Colonic mucosa (tissue), 4 donors: ENCODE data around the gene EMC9. TPM values are rescaled to one million over a fixed set of nuclear protein-coding genes. Genes with fewer than 3 reads are reported as not detected.

ENCODE experiments used
- DNase-seq: peaks from one replicate; pipeline ENCODE4 v3.0.0-alpha.2; 2020
- H3K27ac ChIP-seq: fragments of 200-600 bp; one replicate; pipeline ENCODE4 v1.8.0; 2021
- H3K27me3 ChIP-seq: fragments of 200-600 bp; one replicate; pipeline ENCODE4 v1.8.0; 2021
- H3K36me3 ChIP-seq: fragments of 200-600 bp; one replicate; pipeline ENCODE4 v1.8.0; 2021
- H3K4me1 ChIP-seq: fragments of 200-600 bp; one replicate; pipeline ENCODE4 v1.8.0; 2021; ENCODE audit warnings: mild to moderate bottlenecking
- H3K4me3 ChIP-seq: fragments of 200-600 bp; one replicate; pipeline ENCODE4 v1.8.0; 2021
- H3K9ac ChIP-seq, 2 donors: one replicate each; pipeline ENCODE4 v1.7.0; 2013; ENCODE audit warnings: control low read depth in 2 of 2, low read depth in 2 of 2, low read length in 2 of 2
- H3K9me3 ChIP-seq: fragments of 200-600 bp; one replicate; pipeline ENCODE4 v1.8.0; 2021
- intact Hi-C: fragments of 100-400 bp; cut with DNase I; formaldehyde crosslinking; loops from one replicate; pipeline ENCODE4 v1.14.1; 2022
- total RNA-seq, 2 donors: library from RNA; stranded (reverse); fragmentation: NEBNext Ultra II Directional in 1 of 2; extraction: Animal tissue kit (Norgen Biotek cat#: 25700) in 1 of 2; gene quantifications; one replicate each; pipeline ENCODE4 v1.2.1, GENCODE V29; 2021
- TF ChIP-seq, protein P1 (sequence below): fragments of 200-600 bp; IDR thresholded peaks from one replicate; pipeline ENCODE4 v1.8.0; 2022; ENCODE audit warnings: antibody characterized with exemption, mild to moderate bottlenecking
- donor health status: healthy.
- donor health status: DM: no; HTN: no; CAD: no.
- donor health status: DM: no; HTN: no; CAD: no.

EMC9 gene
- total RNA-seq, 2 donors from 2014 or later = 21.1 to 49.6 TPM

DNA sequence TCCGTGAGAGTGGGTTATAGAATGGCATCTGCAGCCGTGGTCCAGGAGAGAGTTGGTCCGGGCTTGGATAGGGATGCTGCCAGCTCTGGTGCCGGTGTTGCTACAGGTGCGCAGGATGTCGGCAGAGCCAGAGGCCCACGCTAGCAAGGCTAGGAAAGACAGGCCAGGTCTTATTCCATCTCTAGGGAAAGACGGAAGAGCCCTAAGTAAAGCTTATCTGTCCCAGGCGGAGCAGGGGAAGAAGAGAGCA lies 5.9 kb downstream of the EMC9 start:
- intact Hi-C loops = no loop called here
- DNase-seq = no peak
- Histone ChIP-seq H3K9me3 (no peaks in the 10 kb centered on the region), H3K4me3 (peak overlapping the region; percentile 90), H3K27ac (peak overlapping the region; percentile 91), H3K4me1 (peaks cover 19% of the 10 kb centered on the region), H3K36me3 (peaks cover 13% of the 10 kb centered on the region), H3K27me3 (no peaks in the 10 kb centered on the region), H3K9ac (peak overlapping the region; percentile 67 to 76)
- TF ChIP-seq, protein P1, sequence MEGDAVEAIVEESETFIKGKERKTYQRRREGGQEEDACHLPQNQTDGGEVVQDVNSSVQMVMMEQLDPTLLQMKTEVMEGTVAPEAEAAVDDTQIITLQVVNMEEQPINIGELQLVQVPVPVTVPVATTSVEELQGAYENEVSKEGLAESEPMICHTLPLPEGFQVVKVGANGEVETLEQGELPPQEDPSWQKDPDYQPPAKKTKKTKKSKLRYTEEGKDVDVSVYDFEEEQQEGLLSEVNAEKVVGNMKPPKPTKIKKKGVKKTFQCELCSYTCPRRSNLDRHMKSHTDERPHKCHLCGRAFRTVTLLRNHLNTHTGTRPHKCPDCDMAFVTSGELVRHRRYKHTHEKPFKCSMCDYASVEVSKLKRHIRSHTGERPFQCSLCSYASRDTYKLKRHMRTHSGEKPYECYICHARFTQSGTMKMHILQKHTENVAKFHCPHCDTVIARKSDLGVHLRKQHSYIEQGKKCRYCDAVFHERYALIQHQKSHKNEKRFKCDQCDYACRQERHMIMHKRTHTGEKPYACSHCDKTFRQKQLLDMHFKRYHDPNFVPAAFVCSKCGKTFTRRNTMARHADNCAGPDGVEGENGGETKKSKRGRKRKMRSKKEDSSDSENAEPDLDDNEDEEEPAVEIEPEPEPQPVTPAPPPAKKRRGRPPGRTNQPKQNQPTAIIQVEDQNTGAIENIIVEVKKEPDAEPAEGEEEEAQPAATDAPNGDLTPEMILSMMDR = no peak

DNA sequence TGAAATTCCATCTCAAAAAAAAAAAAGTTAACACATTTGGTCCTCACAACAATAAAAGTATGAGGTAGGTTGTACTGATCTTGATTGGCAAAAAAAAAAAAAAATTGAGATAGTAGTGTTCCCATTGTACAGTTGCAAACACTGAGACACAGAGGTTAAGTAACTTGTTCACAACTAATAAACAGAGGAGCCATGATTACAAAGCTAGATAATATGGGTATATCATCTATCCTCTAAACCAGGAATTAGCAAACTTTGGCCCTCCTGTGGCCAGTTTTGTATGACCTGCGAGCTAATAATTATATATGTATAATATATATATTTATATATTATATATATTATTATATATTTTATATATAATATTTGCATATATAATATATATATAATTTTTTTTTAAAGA lies 7.7 kb downstream of the EMC9 start:
- Histone ChIP-seq H3K27ac (no peak overlapping the region), H3K36me3 (peaks cover 7% of the 10 kb centered on the region), H3K9me3 (no peaks in the 10 kb centered on the region), H3K9ac (no peak overlapping the region), H3K4me3 (no peak overlapping the region), H3K4me1 (peaks cover 12% of the 10 kb centered on the region), H3K27me3 (no peaks in the 10 kb centered on the region)
- intact Hi-C loops = no loop called here
- no peak for DNase-seq
- TF ChIP-seq, protein P1 = no peak

DNA sequence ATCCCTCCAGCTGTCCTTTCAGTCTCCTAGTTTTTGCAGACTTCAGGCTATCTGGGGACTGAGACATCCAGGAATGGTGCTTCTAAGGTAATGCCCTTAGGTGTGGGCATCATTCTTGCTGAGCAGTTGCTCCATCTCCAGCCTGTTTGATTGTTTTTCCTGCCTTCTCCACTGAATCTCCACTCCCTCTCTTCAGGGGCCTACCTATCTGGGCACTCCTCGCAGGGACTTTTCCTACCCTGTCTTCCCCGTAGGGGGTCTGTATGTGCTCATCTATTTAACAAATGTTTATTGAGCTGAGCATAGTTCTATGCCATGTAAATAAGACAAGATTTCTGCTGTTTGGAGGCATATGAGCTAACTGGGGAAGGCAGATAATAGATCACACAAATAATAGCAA lies 8.4 kb downstream of the EMC9 start:
- no peak overlapping the region for H3K4me3 ChIP-seq
- intact Hi-C loops = no loop called here
- peaks cover 3% of the 10 kb centered on the region for H3K36me3 ChIP-seq
- no peak for DNase-seq
- no peak overlapping the region for H3K27ac ChIP-seq
- H3K4me1 ChIP-seq = peaks cover 10% of the 10 kb centered on the region
- H3K27me3 ChIP-seq = no peaks in the 10 kb centered on the region
- H3K9ac ChIP-seq = no peak overlapping the region
- no peaks in the 10 kb centered on the region for H3K9me3 ChIP-seq
- TF ChIP-seq, protein P1 = no peak

DNA sequence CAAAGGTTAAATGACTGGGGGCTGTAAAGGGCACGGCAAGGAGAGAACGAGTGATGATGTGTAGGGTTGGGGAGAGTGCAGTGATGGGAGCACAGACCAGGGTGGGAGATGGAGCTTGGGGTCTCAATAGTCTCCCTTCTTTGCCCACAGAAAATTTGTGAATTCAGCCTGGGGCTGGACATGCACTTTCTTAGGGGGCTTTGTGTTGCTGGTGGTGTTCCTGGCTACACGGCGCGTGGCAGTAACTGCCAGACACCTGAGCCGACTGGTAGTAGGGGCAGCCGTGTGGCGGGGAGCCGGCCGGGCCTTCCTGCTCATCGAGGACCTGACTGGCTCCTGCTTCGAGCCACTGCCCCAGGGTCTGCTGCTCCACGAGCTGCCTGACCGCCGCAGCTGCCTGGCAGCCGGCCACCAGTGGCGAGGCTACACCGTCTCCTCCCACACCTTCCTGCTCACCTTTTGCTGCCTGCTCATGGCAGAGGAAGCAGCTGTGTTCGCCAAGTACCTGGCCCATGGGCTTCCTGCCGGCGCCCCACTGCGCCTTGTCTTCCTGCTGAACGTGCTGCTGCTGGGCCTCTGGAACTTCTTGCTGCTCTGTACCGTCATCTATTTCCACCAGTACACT lies 9.2 kb downstream of the EMC9 start:
- Histone ChIP-seq H3K4me1 (peaks cover 4% of the 10 kb centered on the region), H3K9me3 (no peaks in the 10 kb centered on the region), H3K36me3 (no peaks in the 10 kb centered on the region), H3K27ac (no peak overlapping the region), H3K9ac (no peak overlapping the region), H3K27me3 (no peaks in the 10 kb centered on the region), H3K4me3 (no peak overlapping the region)
- intact Hi-C loops = no loop called here
- no peak for DNase-seq
- TF ChIP-seq, protein P1 = no peak

DNA sequence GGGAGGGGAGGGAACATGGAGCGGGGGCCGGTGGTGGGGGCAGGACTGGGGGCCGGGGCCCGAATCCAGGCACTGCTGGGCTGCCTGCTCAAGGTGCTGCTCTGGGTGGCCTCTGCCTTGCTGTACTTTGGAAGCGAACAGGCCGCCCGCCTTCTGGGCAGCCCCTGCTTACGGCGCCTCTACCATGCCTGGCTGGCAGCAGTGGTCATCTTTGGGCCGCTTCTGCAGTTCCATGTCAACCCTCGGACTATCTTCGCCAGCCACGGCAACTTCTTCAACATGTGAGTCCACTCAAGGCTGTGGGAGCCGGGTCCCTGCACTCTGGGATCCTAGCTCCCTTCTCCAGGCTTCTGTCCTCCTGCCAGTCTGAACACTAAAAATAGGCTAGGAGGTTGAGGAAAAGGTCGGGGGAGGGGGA lies 9.8 kb downstream of the EMC9 start:
- H3K4me3 ChIP-seq = no peak overlapping the region
- no peak overlapping the region for H3K9ac ChIP-seq
- H3K9me3 ChIP-seq = no peaks in the 10 kb centered on the region
- intact Hi-C loops = no loop called here
- no peak overlapping the region for H3K27ac ChIP-seq
- TF ChIP-seq, protein P1 = no peak
- no peaks in the 10 kb centered on the region for H3K36me3 ChIP-seq
- H3K4me1 ChIP-seq = no peaks in the 10 kb centered on the region
- DNase-seq = no peak
- H3K27me3 ChIP-seq = no peaks in the 10 kb centered on the region
